ENCODE measurements around the gene RPS6KB2.
"Not testable (repeated sequence)": the region's sequence is repeated elsewhere in the genome, so short reads cannot be mapped to it uniquely, and the experiment has no call there.

Gene RPS6KB2

DNA sequence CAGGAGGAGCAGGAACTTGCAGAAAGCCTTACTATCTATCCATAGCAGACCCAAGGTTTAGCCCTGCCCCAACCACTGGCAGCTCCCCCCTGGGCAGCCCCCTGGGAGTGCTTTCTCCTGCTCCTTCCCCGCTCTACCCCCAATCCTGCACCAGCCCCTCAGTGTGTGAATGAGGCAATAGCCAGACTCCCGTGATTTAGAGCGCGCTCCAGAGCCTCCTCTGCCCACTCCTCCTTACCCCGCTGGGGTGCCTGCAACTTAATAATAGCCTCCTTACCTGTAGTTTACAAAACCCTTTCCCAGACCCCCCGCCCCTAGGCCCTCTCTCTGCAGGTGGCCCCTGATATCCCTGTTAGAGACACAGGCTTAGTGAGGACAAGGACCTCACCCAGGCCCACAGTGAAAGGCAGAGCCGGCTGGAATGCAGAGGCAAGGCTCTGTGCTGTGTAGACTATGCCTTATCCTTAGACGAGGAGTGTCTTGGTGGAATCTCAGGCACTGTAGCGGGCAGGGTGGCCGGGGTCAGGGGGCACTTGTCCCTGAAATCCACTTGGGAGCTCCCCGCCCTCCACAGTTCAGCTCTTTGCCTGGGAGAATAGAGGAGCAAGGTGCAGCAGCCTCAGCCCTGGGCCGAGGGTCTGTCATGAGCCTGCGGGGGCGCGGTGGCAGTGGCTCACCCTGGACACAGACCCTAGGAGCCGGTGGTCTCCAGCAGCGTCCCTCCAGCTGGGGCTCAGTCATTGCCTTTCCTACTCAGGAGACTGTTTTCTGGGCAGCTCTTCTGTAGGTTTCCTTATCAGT is 17.1 kb upstream of the RPS6KB2 start:
- DNase-seq: no peak

DNA sequence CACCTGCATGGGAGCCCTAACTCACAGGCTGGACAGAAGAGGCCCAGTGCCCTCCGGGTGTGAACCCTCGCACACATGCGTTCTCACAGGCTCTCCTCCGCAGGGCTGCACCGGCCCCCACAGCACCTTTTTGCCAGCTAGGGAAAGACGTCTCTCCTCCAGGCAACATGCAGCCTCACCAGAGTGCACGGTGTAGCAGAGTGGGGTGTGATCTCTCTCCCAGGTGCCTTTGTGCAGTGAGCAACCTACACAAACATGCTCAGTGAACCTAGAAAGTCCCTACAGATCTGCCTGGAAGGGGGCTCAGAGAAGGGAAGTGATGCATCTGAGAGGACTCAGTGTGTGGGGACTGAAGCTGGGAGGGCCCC is 16.5 kb upstream of the RPS6KB2 start:
- no peak for DNase-seq

DNA sequence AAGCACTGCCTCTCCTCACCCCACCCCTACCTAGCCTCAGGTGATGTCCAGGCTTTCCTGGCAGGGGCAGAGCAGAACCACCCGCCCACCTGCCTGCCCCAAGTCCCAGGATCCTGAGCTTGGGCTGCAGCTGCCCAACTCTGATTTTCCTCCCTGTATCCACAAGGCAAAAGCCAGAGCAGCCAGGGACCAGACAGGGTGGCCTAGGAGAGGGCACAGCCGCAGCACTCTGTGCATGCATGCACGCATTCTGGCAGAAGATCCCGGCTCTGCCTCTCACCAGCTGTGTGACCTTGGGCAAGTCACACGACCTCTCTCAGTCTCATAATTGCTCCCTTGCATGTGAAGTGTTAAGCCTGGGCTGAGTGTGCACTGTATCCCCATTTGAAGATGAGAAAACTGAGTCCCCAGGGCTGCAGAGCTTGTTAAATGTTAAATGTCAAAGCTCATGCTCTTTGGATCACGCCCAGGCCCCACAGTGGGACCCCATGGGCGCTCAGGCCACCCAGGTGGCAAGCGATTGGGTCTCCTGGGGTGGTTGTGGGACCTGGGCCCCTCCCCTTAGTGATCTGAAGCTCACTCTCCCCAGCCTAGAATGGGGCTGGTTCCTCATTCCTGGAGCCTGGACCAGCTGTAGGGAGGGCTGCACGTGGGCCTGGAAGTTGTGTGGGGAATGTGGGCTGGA is 15.7 kb upstream of the RPS6KB2 start:
- DNase-seq: no peak

DNA sequence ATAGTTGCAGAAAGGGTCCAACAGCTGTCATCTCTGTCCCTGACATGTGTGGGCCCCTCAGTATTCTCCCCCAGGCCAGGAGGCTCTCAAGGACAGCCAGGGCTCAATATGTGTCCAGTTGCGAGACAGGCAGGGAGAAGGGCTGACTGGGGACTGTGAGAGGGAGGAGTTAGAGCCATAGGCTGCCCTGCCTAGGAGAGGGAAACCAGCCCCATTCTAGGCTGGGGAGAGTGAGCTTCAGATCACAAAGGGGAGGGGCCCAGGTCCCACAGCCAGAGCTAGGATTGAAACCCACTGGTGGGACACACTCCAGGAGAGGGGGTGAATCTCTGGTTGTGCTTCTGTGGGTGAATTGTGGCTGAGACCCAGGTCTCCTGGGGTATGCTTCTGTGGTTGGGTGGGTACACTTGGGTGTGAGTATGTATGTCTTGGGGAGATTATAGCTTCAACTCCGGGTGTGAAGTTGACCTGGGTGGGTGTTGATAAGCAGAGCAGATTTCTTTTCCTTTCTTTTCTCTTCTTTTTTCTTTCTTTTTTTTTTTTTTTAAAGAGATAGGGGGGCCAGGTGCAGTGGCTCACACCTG is 14.9 kb upstream of the RPS6KB2 start:
- DNase-seq: no peak

- no peak for DNase-seq
Measured at GRCh38 chr11:67415501-67416304, 12.6 kb upstream of the RPS6KB2 start, which contains the start of gene CARNS1. CARNS1 (plus strand) TSS chr11:67415678; CDS start chr11:67416200, 522 bp downstream.

GRCh38 chr11:67416416-67417335 is 11.6 kb upstream of the RPS6KB2 start:
- DNase-seq: no peak

DNA sequence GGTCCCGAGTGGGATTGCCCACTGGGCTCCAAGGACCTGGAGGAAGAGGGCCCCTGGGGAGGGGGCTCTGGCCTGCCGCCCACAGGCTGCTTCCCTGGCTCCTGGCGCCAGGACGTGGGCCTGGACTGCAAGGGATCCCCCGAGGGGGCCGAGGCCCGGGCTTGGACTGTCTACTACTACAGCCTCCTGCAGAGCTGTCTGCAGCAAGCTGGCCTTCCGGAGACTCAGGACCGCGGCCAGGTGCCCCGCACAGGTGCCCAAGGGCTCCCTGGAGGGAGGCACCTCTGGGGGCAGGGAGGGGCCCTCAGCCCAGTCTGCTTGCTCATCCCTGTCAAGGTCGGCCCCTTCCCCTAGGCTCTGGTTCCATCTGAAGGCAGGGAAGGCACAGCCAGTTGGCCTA is 10.9 kb upstream of the RPS6KB2 start:
- no peak for DNase-seq

GRCh38 chr11:67418476-67419281 is 9.6 kb upstream of the RPS6KB2 start:
- no peak for DNase-seq

DNA sequence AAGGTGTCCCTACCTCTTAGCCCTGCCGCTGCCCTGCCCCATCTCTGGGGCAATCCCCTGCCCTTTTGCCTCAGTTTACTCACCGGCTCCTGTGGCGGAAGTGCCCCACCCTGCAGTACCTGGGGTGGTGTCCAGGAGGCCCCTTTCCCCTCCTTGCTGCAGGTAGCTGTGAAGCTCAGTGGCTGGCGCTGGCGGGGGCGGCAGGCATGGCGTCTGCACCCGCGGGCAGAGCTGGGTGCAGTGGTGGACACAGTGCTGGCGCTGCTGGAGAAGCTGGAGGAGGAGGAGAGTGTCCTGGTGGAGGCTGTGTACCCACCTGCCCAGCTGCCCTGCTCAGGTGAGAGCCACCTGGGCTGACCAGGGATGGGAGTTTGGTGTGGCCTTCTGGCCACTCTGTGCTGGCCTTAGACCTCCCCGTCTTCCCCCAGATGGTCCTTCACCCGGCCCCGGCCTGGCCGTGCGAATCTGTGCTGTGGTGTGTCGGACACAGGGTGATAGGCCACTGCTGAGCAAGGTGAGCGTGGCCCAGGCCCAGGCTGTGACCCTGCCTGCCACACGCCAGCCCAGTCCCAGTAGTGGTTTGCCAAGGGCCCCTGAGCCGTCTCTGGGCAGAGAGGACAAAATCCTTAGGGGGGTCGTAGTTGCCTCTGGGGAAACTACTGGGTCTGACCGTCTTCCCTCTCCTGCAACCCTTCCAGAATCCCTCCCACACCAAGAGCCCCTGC is 8.8 kb upstream of the RPS6KB2 start:
- DNase-seq: no peak

DNA sequence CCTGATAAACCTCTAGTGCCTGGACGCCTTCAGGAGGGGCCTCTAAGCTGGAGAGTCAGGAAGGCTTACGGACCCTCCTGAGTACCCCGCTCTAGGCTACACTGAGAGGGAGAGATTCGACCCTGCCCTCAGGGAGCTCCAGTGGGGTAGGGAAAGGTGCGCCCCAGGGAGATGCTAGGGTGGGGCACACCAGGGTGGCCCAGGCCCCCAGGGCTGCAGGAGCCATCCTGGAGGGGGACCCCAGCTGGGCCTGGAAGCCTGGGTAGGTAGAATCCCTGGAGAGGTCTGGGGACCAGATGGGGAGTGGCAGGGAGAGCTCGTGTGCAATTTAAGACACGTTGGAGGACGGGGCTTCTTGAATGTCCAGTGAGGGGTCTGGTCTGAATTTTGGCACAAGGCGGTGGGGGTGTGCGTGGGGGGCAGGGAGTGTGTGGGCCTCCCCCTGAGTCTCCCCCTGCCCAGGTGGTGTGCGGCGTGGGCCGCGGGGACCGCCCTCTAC is 8.1 kb upstream of the RPS6KB2 start:
- DNase-seq: no peak

- DNase-seq: peak; percentile 93
Measured at GRCh38 chr11:67420646-67421429, 7.5 kb upstream of the RPS6KB2 start.

GRCh38 chr11:67421430-67422031 is 6.8 kb upstream of the RPS6KB2 start:
- DNase-seq: no peak

- DNase-seq: no peak
Measured at GRCh38 chr11:67422891-67423290, 5.4 kb upstream of the RPS6KB2 start.

DNA sequence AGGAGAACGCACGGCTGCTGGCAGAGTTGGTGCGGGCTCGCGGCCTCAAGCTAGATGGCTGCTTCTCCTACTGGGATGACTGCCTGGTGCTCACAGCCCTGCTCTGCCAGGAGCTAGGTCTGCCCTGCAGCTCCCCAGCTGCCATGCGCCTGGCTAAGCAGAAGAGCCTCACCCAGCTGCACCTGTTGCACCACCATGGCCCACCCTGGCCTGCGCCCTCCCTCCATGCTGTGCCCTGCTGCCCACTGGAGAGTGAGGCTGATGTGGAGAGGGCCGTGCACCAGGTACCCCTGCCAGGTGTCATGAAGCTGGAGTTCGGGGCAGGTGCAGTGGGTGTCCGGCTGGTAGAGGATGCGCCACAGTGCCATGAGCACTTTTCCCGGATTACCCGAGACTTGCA is 4.8 kb upstream of the RPS6KB2 start:
- DNase-seq: no peak

GRCh38 chr11:67423891-67424613 is 4.2 kb upstream of the RPS6KB2 start:
- no peak for DNase-seq

DNA sequence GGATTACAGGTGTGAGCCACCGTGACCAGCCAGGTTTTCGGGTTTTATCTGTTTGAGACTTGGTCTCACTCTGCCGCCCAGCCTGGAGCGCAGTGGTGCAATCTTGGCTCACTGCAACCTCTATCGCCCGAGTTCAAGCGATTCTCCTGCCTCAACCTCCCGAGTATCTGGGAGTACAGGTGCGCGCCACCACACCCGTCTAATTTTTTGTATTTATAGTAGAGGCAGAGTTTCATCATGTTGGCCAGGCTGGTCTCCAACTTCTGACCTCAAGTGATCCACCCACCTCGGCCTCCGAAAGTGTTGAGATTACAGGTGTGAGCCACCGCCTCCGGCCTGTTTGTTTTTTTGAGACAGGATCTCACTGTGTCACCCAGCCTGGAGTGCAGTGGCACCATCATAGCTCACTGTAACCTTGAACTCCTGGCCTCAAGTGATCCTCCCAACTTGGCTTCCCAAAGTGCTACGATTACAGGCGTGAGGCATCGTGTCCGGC is 882 bp upstream of the RPS6KB2 start:
- not testable (repeated sequence) for DNase-seq

DNA sequence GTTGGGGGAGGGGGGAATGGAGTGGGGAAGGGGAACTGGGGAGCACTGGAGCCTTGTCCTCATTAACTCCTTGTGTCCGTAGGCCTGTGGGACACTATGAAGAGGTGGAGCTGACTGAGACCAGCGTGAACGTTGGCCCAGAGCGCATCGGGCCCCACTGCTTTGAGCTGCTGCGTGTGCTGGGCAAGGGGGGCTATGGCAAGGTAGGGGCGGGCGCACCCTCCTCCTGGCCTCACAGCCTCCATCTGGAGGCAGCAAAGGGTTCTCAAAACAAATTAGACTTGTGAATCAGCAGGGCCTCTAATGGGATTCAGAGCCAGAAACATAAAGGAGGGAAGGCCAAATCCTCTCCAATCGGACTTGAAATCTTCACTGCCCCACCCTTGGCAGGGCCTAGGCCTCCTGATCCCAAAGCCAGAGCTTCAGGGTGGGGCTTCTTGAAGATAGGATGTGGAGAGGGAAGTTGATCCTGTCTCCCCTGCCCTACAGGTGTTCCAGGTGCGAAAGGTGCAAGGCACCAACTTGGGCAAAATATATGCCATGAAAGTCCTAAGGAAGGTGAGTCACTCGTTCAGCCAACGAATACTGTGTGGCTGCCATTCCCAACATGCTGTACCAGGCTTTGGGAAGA is 859 bp downstream of the RPS6KB2 start:
- no peak for DNase-seq

DNA sequence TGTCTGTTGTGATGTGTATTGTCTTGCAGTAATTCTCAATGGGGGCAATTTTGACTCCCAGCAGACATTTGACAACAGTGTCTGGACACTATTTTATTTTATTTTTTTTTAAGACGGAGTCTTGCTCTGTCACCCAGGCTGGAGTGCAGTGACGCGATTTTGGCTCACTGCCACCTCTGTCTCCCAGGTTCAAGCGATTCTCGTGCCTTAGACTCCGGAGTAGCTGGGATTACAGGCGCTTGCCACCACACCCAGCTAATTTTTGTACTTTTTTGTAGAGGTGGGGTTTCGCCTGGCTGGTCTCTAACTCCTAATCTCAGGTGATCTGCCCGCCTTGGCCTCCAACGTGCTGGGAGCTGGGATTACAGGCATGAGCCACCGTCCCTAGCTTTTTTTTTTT is 1.4 kb downstream of the RPS6KB2 start:
- no peak for DNase-seq

All from NCI-H2227 treated with DMSO at 0.1 percent for 48 hours (cell line).